GM18499 (cell line): ENCODE results near the gene MACROD2.
"Not testable (repeated sequence)": the region's sequence is repeated elsewhere in the genome, so short reads cannot be mapped to it uniquely, and the experiment has no call there.

ENCODE experiments used
- ATAC-seq: cut with Tn5 transposase; IDR thresholded peaks from one replicate; pipeline ENCODE4 v1.9.1; 2021; ENCODE audit warnings: moderate number of reproducible peaks; ENCODE audit not compliant: insufficient read depth, unreplicated experiment

MACROD2 gene

GRCh38 chr20:15938847-15939246 lies 1943.5 kb downstream of the MACROD2 start:
- no peak for ATAC-seq

GRCh38 chr20:15940127-15940526 lies 1944.8 kb downstream of the MACROD2 start:
- no peak for ATAC-seq

GRCh38 chr20:15942130-15942529 lies 1946.8 kb downstream of the MACROD2 start:
- ATAC-seq, result no peak

GRCh38 chr20:15945289-15945688 lies 1950.0 kb downstream of the MACROD2 start:
- ATAC-seq, result no peak

- no peak for ATAC-seq
Measured at GRCh38 chr20:15949391-15949790, 1954.1 kb downstream of the MACROD2 start.

GRCh38 chr20:15951658-15952057 lies 1956.3 kb downstream of the MACROD2 start:
- no peak for ATAC-seq

- no peak for ATAC-seq
Measured at GRCh38 chr20:15958142-15958541, 1962.8 kb downstream of the MACROD2 start.

- ATAC-seq, result no peak
Measured at GRCh38 chr20:15965165-15965564, 1969.8 kb downstream of the MACROD2 start.

GRCh38 chr20:15967334-15967733 lies 1972.0 kb downstream of the MACROD2 start:
- ATAC-seq, result no peak

GRCh38 chr20:15976047-15976736 lies 1980.9 kb downstream of the MACROD2 start:
- ATAC-seq, result no peak

- ATAC-seq, result no peak
Measured at GRCh38 chr20:15977026-15977425, 1981.7 kb downstream of the MACROD2 start.

- no peak for ATAC-seq
Measured at GRCh38 chr20:15977758-15978157, 1982.4 kb downstream of the MACROD2 start.

- not testable (repeated sequence) for ATAC-seq
Measured at GRCh38 chr20:15985494-15986368, 1990.4 kb downstream of the MACROD2 start.

- ATAC-seq, result peak; percentile 92
Measured at GRCh38 chr20:15986690-15987089, 1991.4 kb downstream of the MACROD2 start.

GRCh38 chr20:15991279-15991678 lies 1996.0 kb downstream of the MACROD2 start:
- no peak for ATAC-seq

- no peak for ATAC-seq
Measured at GRCh38 chr20:15992564-15992963, 1997.2 kb downstream of the MACROD2 start.

GRCh38 chr20:16000112-16000511 lies 2004.8 kb downstream of the MACROD2 start:
- ATAC-seq, result no peak

GRCh38 chr20:16001286-16001685 lies 2006.0 kb downstream of the MACROD2 start:
- ATAC-seq, result no peak

- no peak for ATAC-seq
Measured at GRCh38 chr20:16003310-16003709, 2008.0 kb downstream of the MACROD2 start.

GRCh38 chr20:16004108-16004854 lies 2009.0 kb downstream of the MACROD2 start:
- no peak for ATAC-seq
